HG03097 (cell line): ENCODE results near the gene CAPN9.

Source experiments
- ATAC-seq: cut with Tn5 transposase; IDR thresholded peaks from one replicate; pipeline ENCODE4 v1.9.1; 2021; ENCODE audit not compliant: unreplicated experiment, low FRiP score

The CAPN9 gene

GRCh38 chr1:230818901-230819300, 71.7 kb downstream of the CAPN9 start:
- no peak for ATAC-seq

GRCh38 chr1:230819976-230820375, 72.8 kb downstream of the CAPN9 start:
- ATAC-seq: no peak

GRCh38 chr1:230820568-230820967, 73.4 kb downstream of the CAPN9 start:
- ATAC-seq: no peak

- no peak for ATAC-seq
These were observed 74.2 kb downstream of the CAPN9 start for GRCh38 chr1:230821346-230821745.

- no peak for ATAC-seq
These were observed 74.9 kb downstream of the CAPN9 start for GRCh38 chr1:230822092-230822581.

- no peak for ATAC-seq
These were observed 76.2 kb downstream of the CAPN9 start for GRCh38 chr1:230823426-230823825.

GRCh38 chr1:230823931-230824381, 76.8 kb downstream of the CAPN9 start:
- ATAC-seq: no peak

GRCh38 chr1:230824551-230824918, 77.3 kb downstream of the CAPN9 start:
- no peak for ATAC-seq

- ATAC-seq: no peak
These were observed 77.9 kb downstream of the CAPN9 start for GRCh38 chr1:230824919-230825721.

GRCh38 chr1:230825761-230826160, 78.6 kb downstream of the CAPN9 start:
- ATAC-seq: no peak

GRCh38 chr1:230826166-230826875, 79.1 kb downstream of the CAPN9 start:
- no peak for ATAC-seq

- ATAC-seq: no peak
These were observed 80.0 kb downstream of the CAPN9 start for GRCh38 chr1:230827081-230827681.

- no peak for ATAC-seq
These were observed 80.6 kb downstream of the CAPN9 start for GRCh38 chr1:230827801-230828200.

GRCh38 chr1:230828421-230828820, 81.2 kb downstream of the CAPN9 start:
- ATAC-seq: no peak

GRCh38 chr1:230831771-230832170, 84.6 kb downstream of the CAPN9 start:
- ATAC-seq: no peak

- no peak for ATAC-seq
These were observed 85.3 kb downstream of the CAPN9 start for GRCh38 chr1:230832476-230832875.

GRCh38 chr1:230833511-230833910, 86.3 kb downstream of the CAPN9 start:
- ATAC-seq: no peak

- no peak for ATAC-seq
These were observed 87.1 kb downstream of the CAPN9 start for GRCh38 chr1:230834292-230834691.

- no peak for ATAC-seq
These were observed 89.2 kb downstream of the CAPN9 start for GRCh38 chr1:230836347-230836746.

- ATAC-seq: no peak
These were observed 89.6 kb downstream of the CAPN9 start for GRCh38 chr1:230836793-230837192.

GRCh38 chr1:230839173-230839572, 92.0 kb downstream of the CAPN9 start:
- no peak for ATAC-seq
